ENCODE data around the gene SYPL2. TPM values are rescaled to one million over a fixed set of nuclear protein-coding genes. Genes with fewer than 3 reads are reported as not detected.

SYPL2 gene
- total and polyA plus RNA-seq, 2 of the 8 experiments (the other 6 are each of a cell fraction or from before 2014, with no cell fraction given) = 1.5 TPM

- TF ChIP-seq PHF8 (conservative IDR thresholded peaks at IDR 0.05; ENCODE audit: low read depth, low read length) (peak; percentile 68), CHD2 (IDR thresholded peaks at IDR 0.05; ENCODE audit: low read length) (peak; percentile 82), CEBPB (IDR thresholded peaks at IDR 0.05; ENCODE audit: low read depth, low read length) (0 out of 2 replicates have a peak, but pooled peaks have one; percentile 7), SIN3A (conservative IDR thresholded peaks at IDR 0.05 in 1 of 2, IDR thresholded peaks at IDR 0.05 in 1 of 2; ENCODE audit: low read depth in 1 of 2, low read length in 2 of 2) (peak in 1 of 2 experiments; percentile 51; a peak in 3 of 4 replicates), HDAC2 (IDR thresholded peaks at IDR 0.05; ENCODE audit: borderline replicate concordance in 1 of 2, low read depth in 2 of 2, low read length in 2 of 2) (0 out of 4 replicates have a peak, but pooled peaks of 1 of the 2 experiments have one; percentile 83), NRF1 (IDR thresholded peaks at IDR 0.05; ENCODE audit: low read depth, low read length) (peak; percentile 29), SP1 (IDR thresholded peaks at IDR 0.05; ENCODE audit: low read depth, low read length) (peak; percentile 95), BACH1 (IDR thresholded peaks at IDR 0.05; ENCODE audit: low read length) (no peak), KDM5A (IDR thresholded peaks at IDR 0.05; ENCODE audit: low read length) (0 out of 2 replicates have a peak, but pooled peaks have one; percentile 9), BCL11A (IDR thresholded peaks at IDR 0.05; ENCODE audit: low read depth in 2 of 2, low read length in 2 of 2) (no peak), TEAD4 (IDR thresholded peaks at IDR 0.05; ENCODE audit: low read depth, low read length) (no peak), KDM4A (IDR thresholded peaks at IDR 0.05; ENCODE audit: low read depth, low read length, severe bottlenecking) (peak; percentile 60), MAX (IDR thresholded peaks at IDR 0.05) (peak; percentile 65), EP300 (IDR thresholded peaks at IDR 0.05; ENCODE audit: borderline replicate concordance in 1 of 2, low read depth in 2 of 2, low read length in 2 of 2) (no peak), GABPA (IDR thresholded peaks at IDR 0.05; ENCODE audit: borderline replicate concordance, insufficient read depth, low read length) (0 out of 2 replicates have a peak, but pooled peaks have one; percentile 66), CTBP2 (IDR thresholded peaks at IDR 0.05; ENCODE audit: borderline replicate concordance, insufficient read depth, insufficient read length, low read length) (no peak), SRF (IDR thresholded peaks at IDR 0.05; ENCODE audit: low read depth, low read length) (no peak), JUND (IDR thresholded peaks at IDR 0.05; ENCODE audit: low read length) (no peak), ATF3 (IDR thresholded peaks at IDR 0.05; ENCODE audit: insufficient read depth, low read depth, low read length) (no peak), USF2 (IDR thresholded peaks at IDR 0.05; ENCODE audit: low read length) (peak; percentile 46), ASH2L (IDR thresholded peaks at IDR 0.05; ENCODE audit: low read length) (peak; percentile 72)
These were observed 39.8 kb upstream of the SYPL2 start, which contains the start of gene PSMA5 (continued) for GRCh38 chr1:109426281-109427170.
